Mesenchymal stem cell (in vitro differentiated cells and primary cell): Measurements from ENCODE around the gene PHC2.

Experiments
- DNase-seq: peaks from one replicate; pipeline ENCODE4 v3.0.0-alpha.2; 2013
- H2AFZ ChIP-seq: one replicate; pipeline ENCODE4 v1.6.1; 2013; ENCODE audit warnings: low read depth, mild to moderate bottlenecking, control low read depth, inconsistent platforms, low read length, moderate library complexity
- H2AK5ac ChIP-seq: 2 replicates; pipeline ENCODE4 v1.6.1; 2013; ENCODE audit warnings: low read length, moderate library complexity, mild to moderate bottlenecking, inconsistent platforms; ENCODE audit not compliant: severe bottlenecking
- H2BK120ac ChIP-seq: one replicate; pipeline ENCODE4 v1.6.1; 2013; ENCODE audit warnings: low read depth, mild to moderate bottlenecking, inconsistent platforms, low read length, moderate library complexity
- H2BK12ac ChIP-seq, 2 experiments: one replicate each; pipeline ENCODE4 v1.6.1; 2013; ENCODE audit warnings: inconsistent platforms in 2 of 2, low read length in 2 of 2, mild to moderate bottlenecking in 2 of 2, moderate library complexity in 2 of 2, control low read depth in 1 of 2
- H2BK15ac ChIP-seq: one replicate; pipeline ENCODE4 v1.6.1; 2013; ENCODE audit warnings: mild to moderate bottlenecking, low read depth, inconsistent platforms; ENCODE audit not compliant: poor library complexity, severe bottlenecking
- H2BK5ac ChIP-seq: 2 replicates; pipeline ENCODE4 v1.6.1; 2013; ENCODE audit warnings: low read depth, mild to moderate bottlenecking, low read length, control low read depth, inconsistent platforms; ENCODE audit not compliant: poor library complexity, severe bottlenecking
- H3K14ac ChIP-seq, 2 experiments: one replicate each; pipeline ENCODE4 v1.6.1; 2013; ENCODE audit warnings: inconsistent platforms in 2 of 2, low read length in 2 of 2, control low read depth in 1 of 2, mild to moderate bottlenecking in 1 of 2, moderate library complexity in 1 of 2
- H3K18ac ChIP-seq, 2 experiments: one replicate each; pipeline ENCODE4 v1.6.1; 2013; ENCODE audit warnings: inconsistent platforms in 2 of 2, low read length in 2 of 2, control low read depth in 1 of 2, low read depth in 1 of 2, mild to moderate bottlenecking in 1 of 2
- H3K23ac ChIP-seq, 2 experiments: one replicate each; pipeline ENCODE4 v1.6.1; 2013; ENCODE audit warnings: inconsistent platforms in 2 of 2, low read length in 2 of 2, mild to moderate bottlenecking in 2 of 2, moderate library complexity in 2 of 2, control low read depth in 1 of 2
- H3K27ac ChIP-seq: 2 replicates; pipeline ENCODE4 v1.5.1; 2013; ENCODE audit warnings: mild to moderate bottlenecking, moderate library complexity, low read length, control low read depth, inconsistent platforms; ENCODE audit not compliant: poor library complexity, severe bottlenecking
- H3K27me3 ChIP-seq, 2 experiments: 2 replicates each; pipeline versions ENCODE4 v1.6.1 to v1.7.0; 2013; ENCODE audit warnings: low read length in 2 of 2, mild to moderate bottlenecking in 2 of 2, moderate library complexity in 2 of 2, control low read depth in 1 of 2, inconsistent platforms in 1 of 2; ENCODE audit not compliant: control insufficient read depth in 1 of 2, insufficient read depth in 1 of 2
- H3K36me3 ChIP-seq, 2 experiments: 2 replicates each; pipeline versions ENCODE4 v1.6.1 to v1.7.0; 2013; ENCODE audit warnings: low read length in 2 of 2, control low read depth in 1 of 2, inconsistent platforms in 1 of 2, low read depth in 1 of 2, mild to moderate bottlenecking in 1 of 2; ENCODE audit not compliant: insufficient read depth in 2 of 2, control insufficient read depth in 1 of 2
- H3K4ac ChIP-seq, 2 experiments: one replicate each; pipeline ENCODE4 v1.6.1; 2013; ENCODE audit warnings: inconsistent platforms in 2 of 2, low read length in 2 of 2, mild to moderate bottlenecking in 2 of 2, moderate library complexity in 2 of 2, control low read depth in 1 of 2, low read depth in 1 of 2
- H3K4me1 ChIP-seq: 2 replicates; pipeline ENCODE4 v1.6.1; 2013; ENCODE audit warnings: low read depth, low read length, control low read depth; ENCODE audit not compliant: control insufficient read depth, insufficient read depth
- H3K4me2 ChIP-seq: 2 replicates; pipeline ENCODE4 v1.6.1; 2013; ENCODE audit warnings: low read length, mild to moderate bottlenecking, inconsistent platforms; ENCODE audit not compliant: poor library complexity, severe bottlenecking
- H3K4me3 ChIP-seq, 2 experiments: 2 replicates each; pipeline versions ENCODE4 v1.5.1 to v1.7.0; 2013; ENCODE audit warnings: low read length in 2 of 2, mild to moderate bottlenecking in 2 of 2, control low read depth in 1 of 2, low read depth in 1 of 2; ENCODE audit not compliant: insufficient read depth in 1 of 2
- H3K79me1 ChIP-seq: replicated peaks from 2 replicates; pipeline ENCODE4 v1.6.1; 2013; ENCODE audit warnings: mild to moderate bottlenecking, control low read depth, low read length, inconsistent platforms; ENCODE audit not compliant: poor library complexity, severe bottlenecking
- H3K9ac ChIP-seq: 2 replicates; pipeline ENCODE4 v1.7.0; 2013; ENCODE audit warnings: mild to moderate bottlenecking, low read length, moderate library complexity
- H3K9me3 ChIP-seq: 2 replicates; pipeline ENCODE4 v1.7.0; 2013; ENCODE audit warnings: mild to moderate bottlenecking, low read length; ENCODE audit not compliant: control insufficient read depth
- H4K8ac ChIP-seq: one replicate; pipeline ENCODE4 v1.6.1; 2013; ENCODE audit warnings: inconsistent platforms, mild to moderate bottlenecking, low read length, moderate library complexity
- H4K91ac ChIP-seq: one replicate; pipeline ENCODE4 v1.6.1; 2013; ENCODE audit warnings: mild to moderate bottlenecking, low read length, inconsistent platforms
- WGBS: methylation state at CpG from one replicate; pipeline ENCODE4 v1.1.7; 2013; ENCODE audit warnings: mixed read lengths; 5-methylcytosine and 5-hydroxymethylcytosine counted together

The PHC2 gene

DNA sequence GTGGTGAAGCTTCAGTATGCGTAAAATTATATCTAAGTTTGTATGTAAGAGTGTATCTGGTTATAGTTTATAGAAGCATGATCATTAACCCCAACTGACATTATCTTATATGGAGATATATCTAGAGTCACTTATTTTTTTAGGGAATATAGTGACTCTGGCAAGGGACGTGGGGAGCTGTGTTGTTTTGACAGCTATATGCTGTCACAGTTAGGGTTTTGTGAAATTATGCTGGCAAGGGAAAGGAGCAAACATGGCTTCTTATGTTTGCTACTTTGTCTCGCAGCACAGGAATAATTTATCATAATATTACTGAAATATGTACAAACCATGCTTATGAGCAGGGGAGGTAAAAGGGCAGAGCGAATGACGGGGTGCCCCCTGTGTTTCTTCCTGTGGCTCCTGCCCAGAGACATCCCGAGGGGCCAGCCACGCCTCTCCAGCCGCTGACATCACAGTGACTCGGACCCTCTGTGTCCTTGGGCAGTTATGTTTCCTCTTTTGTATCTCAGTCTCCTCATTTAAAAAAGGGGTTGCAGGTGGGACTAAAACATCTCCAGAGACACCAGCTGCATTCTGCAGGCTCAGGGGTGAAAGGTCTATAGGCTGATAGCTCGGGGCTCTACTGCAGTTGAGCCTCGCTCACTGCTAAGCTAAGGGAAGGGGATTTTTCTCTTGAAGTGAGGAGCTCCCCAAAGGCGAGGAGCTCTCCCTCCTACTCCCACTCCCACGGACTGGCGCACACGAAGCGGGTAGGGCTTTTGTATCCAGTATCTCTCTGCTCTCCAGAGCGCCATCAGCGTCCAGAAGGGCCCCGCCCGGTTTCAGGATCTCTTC lies 124.9 kb downstream of the PHC2 start:
- H2BK5ac ChIP-seq, result no peak overlapping the region
- no peak overlapping the region for H3K18ac ChIP-seq
- no peak overlapping the region for H2BK12ac ChIP-seq
- H2BK15ac ChIP-seq, result no peak overlapping the region
- no peaks in the 10 kb centered on the region for H3K9me3 ChIP-seq
- H3K9ac ChIP-seq, result peak overlapping the region; percentile 41
- WGBS, result 71% methylated on average over 18 of the region's 20 CpGs
- no peak for DNase-seq
- peaks cover 20% of the 10 kb centered on the region for H3K4me1 ChIP-seq
- H3K36me3 ChIP-seq, result peaks cover 0 to 23% of the 10 kb centered on the region in 2 experiments
- no peak overlapping the region for H3K4me2 ChIP-seq
- no peak overlapping the region for H3K27ac ChIP-seq
- peaks cover 0 to 4% of the 10 kb centered on the region in 2 experiments for H3K27me3 ChIP-seq
- no peak overlapping the region for H3K14ac ChIP-seq
- no peak overlapping the region for H4K91ac ChIP-seq
- H4K8ac ChIP-seq, result no peak overlapping the region
- H3K4me3 ChIP-seq, result peak overlapping the region in 1 of 2 experiments; percentile 49
- no peak overlapping the region for H2BK120ac ChIP-seq
- no peak overlapping the region for H3K23ac ChIP-seq
- H3K79me1 ChIP-seq, result peaks cover 4% of the 10 kb centered on the region
- no peak overlapping the region for H2AFZ ChIP-seq
- H3K4ac ChIP-seq, result no peak overlapping the region
- no peak overlapping the region for H2AK5ac ChIP-seq

DNA sequence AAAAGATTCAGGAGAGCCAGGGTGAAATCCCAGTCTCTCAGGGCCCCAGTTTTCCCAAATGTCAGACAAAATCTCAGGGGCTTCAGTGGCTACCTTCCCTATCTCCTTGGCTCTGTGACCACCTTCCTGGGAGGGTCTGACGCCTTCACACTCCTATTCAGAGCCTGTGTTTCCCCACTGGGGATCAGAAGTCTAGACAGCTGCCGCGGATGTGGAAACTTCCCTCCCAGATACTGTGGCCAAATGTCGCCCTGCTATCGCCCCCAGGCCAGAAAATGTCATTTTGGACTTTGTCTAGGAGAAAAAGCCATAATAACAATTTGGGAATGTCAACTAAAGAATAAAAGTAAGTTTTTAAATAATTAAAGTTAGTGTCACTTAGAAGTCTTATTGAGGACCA lies 125.9 kb downstream of the PHC2 start:
- H3K23ac ChIP-seq, result no peak overlapping the region
- H3K9me3 ChIP-seq, result no peaks in the 10 kb centered on the region
- peak overlapping the region; percentile 32 for H2AK5ac ChIP-seq
- no peak overlapping the region for H3K4me3 ChIP-seq
- H3K27ac ChIP-seq, result no peak overlapping the region
- H2BK5ac ChIP-seq, result no peak overlapping the region
- peaks cover 25% of the 10 kb centered on the region for H3K4me1 ChIP-seq
- H3K18ac ChIP-seq, result no peak overlapping the region
- H2AFZ ChIP-seq, result no peak overlapping the region
- no peak overlapping the region for H4K91ac ChIP-seq
- H2BK12ac ChIP-seq, result no peak overlapping the region
- no peak for DNase-seq
- H4K8ac ChIP-seq, result no peak overlapping the region
- no peak overlapping the region for H3K4ac ChIP-seq
- no peak overlapping the region for H2BK15ac ChIP-seq
- H3K9ac ChIP-seq, result no peak overlapping the region
- WGBS, result 98% methylated on average over 5 of the region's 5 CpGs
- H3K27me3 ChIP-seq, result peaks cover 0 to 4% of the 10 kb centered on the region in 2 experiments
- peaks cover 5% of the 10 kb centered on the region for H3K79me1 ChIP-seq
- no peak overlapping the region for H2BK120ac ChIP-seq
- H3K14ac ChIP-seq, result no peak overlapping the region
- H3K36me3 ChIP-seq, result peaks cover 0 to 28% of the 10 kb centered on the region in 2 experiments
- H3K4me2 ChIP-seq, result no peak overlapping the region

DNA sequence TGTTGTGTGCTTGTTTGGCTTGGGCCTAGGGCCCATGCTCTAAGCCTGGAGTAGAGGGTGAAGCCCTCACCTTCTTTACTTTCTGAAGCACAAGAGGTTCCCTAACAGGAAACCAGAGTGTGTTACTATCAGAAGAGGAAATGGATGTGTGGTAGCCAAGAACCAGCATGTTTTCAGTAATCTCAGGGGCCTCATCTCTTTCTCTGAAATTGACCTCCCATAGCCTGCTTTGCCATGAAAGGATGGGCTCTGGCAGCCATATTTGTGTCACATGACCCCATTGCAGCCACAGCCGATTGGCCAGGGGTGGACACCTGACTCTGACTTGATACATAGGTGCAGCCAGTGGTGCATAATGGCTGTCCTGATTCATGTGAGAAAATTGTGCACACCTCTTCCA lies 128.6 kb downstream of the PHC2 start:
- Histone ChIP-seq H3K27me3 (peaks cover 0 to 4% of the 10 kb centered on the region in 2 experiments), H4K8ac (no peak overlapping the region), H3K79me1 (peaks cover 10% of the 10 kb centered on the region), H2BK12ac (no peak overlapping the region), H2AFZ (no peak overlapping the region), H3K36me3 (peaks cover 6 to 49% of the 10 kb centered on the region in 2 experiments), H3K4me2 (no peak overlapping the region), H3K14ac (no peak overlapping the region), H3K9ac (no peak overlapping the region), H2AK5ac (no peak overlapping the region), H3K4me1 (peaks cover 21% of the 10 kb centered on the region), H3K4ac (no peak overlapping the region), H3K4me3 (no peak overlapping the region), H3K27ac (no peak overlapping the region), H2BK15ac (no peak overlapping the region), H2BK120ac (no peak overlapping the region), H3K9me3 (no peaks in the 10 kb centered on the region), H3K18ac (no peak overlapping the region), H4K91ac (no peak overlapping the region), H3K23ac (no peak overlapping the region), H2BK5ac (no peak overlapping the region)
- WGBS, result 100% methylated on average over 1 of the region's 1 CpG
- DNase-seq, result no peak

DNA sequence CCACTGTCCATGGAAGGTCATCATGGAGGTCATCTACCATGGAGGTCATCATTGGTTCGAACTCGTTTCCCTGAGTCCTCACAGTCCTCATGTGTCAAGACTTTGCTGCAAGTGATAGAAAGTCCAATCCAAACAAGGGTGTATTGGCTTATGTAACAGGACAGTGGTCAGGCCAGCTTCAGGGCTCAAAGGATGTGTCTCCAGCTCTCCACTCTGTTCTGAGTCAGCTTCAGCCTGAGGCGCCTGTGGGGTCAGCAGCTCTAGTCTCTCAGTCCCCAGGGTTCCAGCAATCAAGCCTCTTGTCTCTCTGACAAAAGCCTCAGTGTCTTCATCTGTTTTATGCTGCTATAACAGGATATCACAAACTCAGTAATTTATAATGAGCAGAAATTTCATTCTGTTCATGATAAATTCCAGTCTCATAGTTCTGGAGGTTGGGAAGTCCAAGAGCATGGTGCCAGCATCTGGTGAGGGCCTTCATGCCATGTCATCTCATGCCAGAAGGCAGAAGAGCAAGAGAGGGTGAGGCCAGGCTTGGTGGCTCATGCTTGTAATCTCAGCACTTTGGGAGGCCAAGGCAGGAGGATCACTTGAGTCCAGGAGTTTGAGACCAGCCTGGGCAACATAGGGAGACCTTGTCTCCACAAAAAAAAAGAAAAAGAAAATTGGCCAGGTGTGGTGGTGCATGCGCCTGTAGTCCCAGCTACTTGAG lies 129.5 kb downstream of the PHC2 start:
- Histone ChIP-seq H3K9me3 (no peaks in the 10 kb centered on the region), H3K9ac (no peak overlapping the region), H2AFZ (no peak overlapping the region), H3K23ac (no peak overlapping the region), H3K18ac (no peak overlapping the region), H2BK12ac (no peak overlapping the region), H3K27ac (no peak overlapping the region), H4K8ac (no peak overlapping the region), H2AK5ac (no peak overlapping the region), H3K4me3 (peak overlapping the region in 1 of 2 experiments; percentile 25), H2BK120ac (no peak overlapping the region), H3K27me3 (peaks cover 0 to 3% of the 10 kb centered on the region in 2 experiments), H3K14ac (no peak overlapping the region), H4K91ac (no peak overlapping the region), H3K36me3 (peaks cover 15 to 47% of the 10 kb centered on the region in 2 experiments), H3K4me1 (peaks cover 17% of the 10 kb centered on the region), H3K4me2 (no peak overlapping the region), H2BK5ac (no peak overlapping the region), H3K4ac (no peak overlapping the region), H2BK15ac (no peak overlapping the region), H3K79me1 (peaks cover 8% of the 10 kb centered on the region)
- 96% methylated on average over 4 of the region's 4 CpGs for WGBS
- DNase-seq, result peak; percentile 50
